A549 (cell line): Measurements from ENCODE around the gene PAK1. TPM values are rescaled to one million over a fixed set of nuclear protein-coding genes. Genes with fewer than 3 reads are reported as not detected.

Experiments
- ATAC-seq, 2 experiments: fragments of 200-7000 bp in 1 of 2; fragments of >200 bp in 1 of 2; cut with Nextera tagmentation in 1 of 2; cut with Tn5 transposase in 1 of 2; 3 replicates each; pipeline versions ENCODE4 v1.8.0 to v1.9.1; 2018 to 2020; ENCODE audit warnings: mild to moderate bottlenecking in 1 of 2, moderate library complexity in 1 of 2
- CTCF ChIA-PET: fragments of 300-600 bp; sonication (Branson Sonifier 250); formaldehyde crosslinking; extraction: SDS; loops from one replicate; lab custom pipeline; 2021; ENCODE audit warnings: antibody characterized with exemption, inconsistent platforms; lab: Yijun Ruan, JAX
- POLR2A ChIA-PET: fragments of 350-600 bp; formaldehyde crosslinking; extraction: SDS; loops from one replicate; lab custom pipeline; 2021; ENCODE audit warnings: antibody characterized with exemption, inconsistent platforms; lab: Yijun Ruan, JAX
- DNase-seq, 2 experiments: peaks; one replicate each; pipeline versions ENCODE4 v3.0.0 to v3.0.0-alpha.2; 2011 to 2016; ENCODE audit warnings: low read depth in 1 of 2, low spot score in 1 of 2
- FAIRE-seq: peaks from 2 replicates; lab custom pipeline; 2011; peaks lifted over from hg19 to GRCh38; lab: Jason Lieb, UNC
- H3K27ac ChIP-seq, 2 experiments: fragments of >200 bp; sonication (Bioruptor Twin); formaldehyde crosslinking; 3 replicates each; pipeline ENCODE4 v1.5.1; 2016 to 2017
- H3K4me1 ChIP-seq: fragments of >200 bp; sonication (Bioruptor Twin); formaldehyde crosslinking; 3 replicates; pipeline ENCODE4 v1.6.1; 2016
- H3K4me2 ChIP-seq: fragments of >200 bp; sonication (Bioruptor Twin); formaldehyde crosslinking; 3 replicates; pipeline ENCODE4 v1.6.1; 2016
- H3K4me3 ChIP-seq: fragments of >200 bp; sonication (Bioruptor Twin); formaldehyde crosslinking; 3 replicates; pipeline ENCODE4 v1.5.1; 2016
- H3K9me3 ChIP-seq: fragments of >200 bp; sonication (Bioruptor Twin); formaldehyde crosslinking; 3 replicates; pipeline ENCODE4 v1.6.1; 2016
- BHLHE40 ChIP-seq: IDR thresholded peaks from 2 replicates; pipeline ENCODE4 v1.6.1; 2012; ENCODE audit warnings: low read depth, low read length, inconsistent platforms
- CBX8 ChIP-seq: fragments of 200-600 bp; sonication (generic); IDR thresholded peaks from 2 replicates; pipeline ENCODE4 v1.6.1; 2016
- CHD2 ChIP-seq: fragments of 150-350 bp; IDR thresholded peaks from 2 replicates; pipeline ENCODE4 v1.6.1; 2014; ENCODE audit warnings: low read length; ENCODE audit not compliant: partially characterized antibody
- EHMT2 ChIP-seq: fragments of 200-600 bp; sonication (generic); IDR thresholded peaks from 2 replicates; pipeline ENCODE4 v1.6.1; 2016; ENCODE audit warnings: antibody characterized with exemption, low read depth, mild to moderate bottlenecking, moderate library complexity
- EP300 ChIP-seq, 2 experiments: fragments of >200 bp; sonication (Bioruptor Twin); formaldehyde crosslinking; IDR thresholded peaks; 2 replicates in 1 of 2; 3 replicates in 1 of 2; pipeline ENCODE4 v1.6.1; 2016 to 2017
- FOSL2 ChIP-seq, 2 experiments: fragments of 450-650 bp in 1 of 2; fragments of >200 bp in 1 of 2; sonication (Bioruptor Twin) in 1 of 2; formaldehyde crosslinking; IDR thresholded peaks; 2 replicates each; pipeline versions ENCODE4 v1.5.0 to v1.6.1; 2016 to 2020; ENCODE audit warnings: mild to moderate bottlenecking in 1 of 2, moderate library complexity in 1 of 2
- GATA3 ChIP-seq: IDR thresholded peaks from 2 replicates; pipeline ENCODE4 v1.6.1; 2012; ENCODE audit warnings: borderline replicate concordance
- HDAC2 ChIP-seq: fragments of 200-600 bp; sonication (generic); IDR thresholded peaks from 2 replicates; pipeline ENCODE4 v1.6.1; 2016
- HOXB13 ChIP-seq: fragments of 250-450 bp; sonication (Bioruptor Pico); IDR thresholded peaks from 2 replicates; pipeline ENCODE4 v1.5.0; 2020; ENCODE audit warnings: low read depth, mild to moderate bottlenecking, moderate library complexity
- HOXB5 ChIP-seq: fragments of 250-450 bp; sonication (Bioruptor Pico); IDR thresholded peaks from 2 replicates; pipeline ENCODE4 v1.5.0; 2020; ENCODE audit warnings: mild to moderate bottlenecking, moderate library complexity
- JUNB ChIP-seq: fragments of >200 bp; sonication (Bioruptor Twin); formaldehyde crosslinking; IDR thresholded peaks from 2 replicates; pipeline ENCODE4 v1.6.1; 2016
- KDM1A ChIP-seq: fragments of 200-600 bp; sonication (generic); IDR thresholded peaks from 2 replicates; pipeline ENCODE4 v1.6.1; 2016; ENCODE audit warnings: low read depth, mild to moderate bottlenecking
- KDM5A ChIP-seq: fragments of 200-600 bp; sonication (generic); IDR thresholded peaks from 2 replicates; pipeline ENCODE4 v1.6.1; 2016; ENCODE audit warnings: antibody characterized with exemption, mild to moderate bottlenecking
- NFE2L2 ChIP-seq: fragments of 150-350 bp; conservative IDR thresholded peaks from 2 replicates; pipeline ENCODE4 v1.6.1; 2014; ENCODE audit warnings: low read length
- NPAS2 ChIP-seq: fragments of 250-450 bp; sonication (Bioruptor Pico); IDR thresholded peaks from 2 replicates; pipeline ENCODE4 v1.8.0; 2022; ENCODE audit warnings: mild to moderate bottlenecking, moderate library complexity, borderline replicate concordance
- PHF8 ChIP-seq: fragments of 200-600 bp; sonication (generic); IDR thresholded peaks from 2 replicates; pipeline ENCODE4 v1.6.1; 2016; ENCODE audit warnings: low read depth, mild to moderate bottlenecking, antibody characterized with exemption, moderate library complexity, borderline replicate concordance
- POLR2A ChIP-seq: IDR thresholded peaks from 2 replicates; pipeline ENCODE4 v1.6.1; 2012; ENCODE audit warnings: mild to moderate bottlenecking, low read length
- RFX5 ChIP-seq: fragments of 450-650 bp; IDR thresholded peaks from 2 replicates; pipeline ENCODE4 v1.7.1; 2014; ENCODE audit warnings: antibody characterized with exemption, mild to moderate bottlenecking, moderate library complexity
- RNF2 ChIP-seq: fragments of 200-600 bp; sonication (generic); IDR thresholded peaks from 2 replicates; pipeline ENCODE4 v1.6.1; 2016; ENCODE audit warnings: low read depth, mild to moderate bottlenecking, antibody characterized with exemption, moderate library complexity, borderline replicate concordance
- ZNF302 ChIP-seq: fragments of 250-450 bp; sonication (Bioruptor Pico); IDR thresholded peaks from 2 replicates; pipeline ENCODE4 v1.9.0; 2021; ENCODE audit warnings: inconsistent platforms, mild to moderate bottlenecking, moderate library complexity
- WGBS: methylation state at CpG from one replicate; pipeline ENCODE4 v1.1.6; 2017; ENCODE audit errors: missing lambda C conversion rate; 5-methylcytosine and 5-hydroxymethylcytosine counted together
- polyA plus RNA-seq, 4 experiments: library from polyadenylated mRNA; depleted of rRNA in 3 of 4; stranded (reverse); fragments of >200 nt; fragmentation: RNase III in 1 of 4; extraction: RNeasy Plus Mini Kit Qiagen cat#74134 plus additional on column Dnase treatment in 1 of 4; gene quantifications; 2 replicates in 3 of 4; 3 replicates in 1 of 4; pipeline ENCODE4 v1.2.3, GENCODE V29; 2011 to 2017
- TF ChIP-seq, protein P1 (sequence below): IDR thresholded peaks from 2 replicates; pipeline ENCODE4 v1.6.1; 2012
- TF ChIP-seq, protein P2 (sequence below): fragments of >200 bp; sonication (Bioruptor Twin); formaldehyde crosslinking; IDR thresholded peaks from 2 replicates; pipeline ENCODE4 v1.6.1; 2016
- TF ChIP-seq, protein P3 (sequence below): fragments of >200 bp; sonication (Bioruptor Twin); formaldehyde crosslinking; IDR thresholded peaks from 3 replicates; pipeline ENCODE4 v1.5.1; 2016
- TF ChIP-seq, protein P4 (sequence below): fragments of >200 bp; sonication (Bioruptor Twin); formaldehyde crosslinking; IDR thresholded peaks from 3 replicates; pipeline ENCODE4 v1.6.1; 2016
- TF ChIP-seq, protein P5 (sequence below): fragments of 200-600 bp; sonication (generic); IDR thresholded peaks from 2 replicates; pipeline ENCODE4 v1.6.1; 2016; ENCODE audit warnings: antibody characterized with exemption, mild to moderate bottlenecking, moderate library complexity

The PAK1 gene
- polyA plus RNA-seq, 2 of the 4 experiments (the other 2 are of a cell fraction): 20.6 to 60.7 TPM

DNA sequence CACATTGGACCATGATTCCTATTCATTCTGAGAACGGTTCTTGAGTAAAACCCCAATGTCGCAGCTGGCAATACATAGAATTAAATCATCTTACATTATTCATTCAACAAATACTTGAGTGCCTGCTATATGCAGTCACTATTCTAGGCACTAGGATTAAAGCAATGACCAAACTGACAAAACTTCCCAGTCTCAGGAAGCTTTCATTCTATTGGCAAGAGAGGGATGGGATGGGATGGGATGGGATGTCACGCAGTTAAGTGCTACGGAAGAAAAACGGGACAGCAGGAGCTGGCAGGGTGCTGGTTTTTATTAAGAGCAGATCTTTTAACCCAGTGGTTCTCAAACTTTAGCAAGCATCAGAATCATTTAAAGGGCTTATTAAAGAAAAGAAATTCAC is 2.9 kb downstream of the PAK1 start:
- DNase-seq (no peak), ATAC-seq (no peak), FAIRE-seq (no peak)
- Histone ChIP-seq H3K4me3 (no peak overlapping the region), H3K4me2 (no peak overlapping the region), H3K4me1 (peaks cover 9% of the 10 kb centered on the region; the same call in 2 of the 3 replicates), H3K27ac (no peak overlapping the region)
- ChIA-PET POLR2A (no interaction called here), CTCF (interaction anchor here (0.6 to 2.8 kb wide), 10 partner anchors 10 to 361 kb away, joined by 3 to 17 read pairs (median 3); no protein-coding TSS in a partner anchor)
- TF ChIP-seq, protein P1, sequence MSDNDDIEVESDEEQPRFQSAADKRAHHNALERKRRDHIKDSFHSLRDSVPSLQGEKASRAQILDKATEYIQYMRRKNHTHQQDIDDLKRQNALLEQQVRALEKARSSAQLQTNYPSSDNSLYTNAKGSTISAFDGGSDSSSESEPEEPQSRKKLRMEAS: no peak
- TF ChIP-seq CHD2: no peak
- TF ChIP-seq KDM5A: no peak
- no peak for TF ChIP-seq BHLHE40
- TF ChIP-seq, protein P2, sequence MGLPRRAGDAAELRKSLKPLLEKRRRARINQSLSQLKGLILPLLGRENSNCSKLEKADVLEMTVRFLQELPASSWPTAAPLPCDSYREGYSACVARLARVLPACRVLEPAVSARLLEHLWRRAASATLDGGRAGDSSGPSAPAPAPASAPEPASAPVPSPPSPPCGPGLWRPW: no peak
- TF ChIP-seq EHMT2: no peak
- TF ChIP-seq RFX5: no peak
- no peak for TF ChIP-seq HDAC2
- TF ChIP-seq JUNB: no peak
- TF ChIP-seq, all 56 proteins: peak for 0
- 80% methylated on average over 5 of the region's 5 CpGs for WGBS
- no peaks in the 10 kb centered on the region for H3K9me3 ChIP-seq

DNA sequence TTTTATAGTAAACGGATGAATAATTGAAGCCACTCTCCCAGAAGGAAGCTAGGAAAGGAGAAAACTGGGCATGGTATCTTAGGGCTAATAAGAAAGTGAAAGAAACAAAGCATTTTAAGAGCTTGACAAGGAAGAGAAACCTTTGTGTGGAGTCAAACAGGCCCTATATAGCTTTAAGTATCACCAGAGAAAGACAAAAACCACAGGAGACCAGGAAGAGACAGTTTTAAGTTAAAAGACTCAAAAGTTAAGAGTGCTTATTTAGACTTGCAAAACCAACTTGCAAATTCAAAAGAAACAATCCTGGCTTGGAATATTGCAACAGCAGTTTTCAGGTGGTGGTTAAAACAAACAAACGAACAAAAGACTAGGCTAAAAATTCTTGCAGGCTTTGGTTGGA is 3.4 kb downstream of the PAK1 start:
- no peaks in the 10 kb centered on the region for H3K9me3 ChIP-seq
- 88% methylated on average over 2 of the region's 2 CpGs for WGBS
- no peak for DNase-seq
- no peak for ATAC-seq
- ChIA-PET POLR2A (no interaction called here), CTCF (interaction anchor here (0.6 to 2.8 kb wide), 7 partner anchors 9 to 361 kb away, joined by 3 to 17 read pairs (median 3); no protein-coding TSS in a partner anchor)
- H3K27ac ChIP-seq: no peak overlapping the region
- H3K4me3 ChIP-seq: no peak overlapping the region
- no peak overlapping the region for H3K4me2 ChIP-seq
- peaks cover 9% of the 10 kb centered on the region; the same call in 2 of the 3 replicates for H3K4me1 ChIP-seq
- no peak for FAIRE-seq
- TF ChIP-seq RNF2: no peak
- TF ChIP-seq FOSL2 (IDR thresholded peaks at IDR 0.05): no peak
- no peak for TF ChIP-seq FOSL2 (CRISPR knock-in tag; IDR thresholded peaks at IDR 0.05)
- no peak for TF ChIP-seq HOXB13 (CRISPR knock-in tag)
- TF ChIP-seq, protein P3, sequence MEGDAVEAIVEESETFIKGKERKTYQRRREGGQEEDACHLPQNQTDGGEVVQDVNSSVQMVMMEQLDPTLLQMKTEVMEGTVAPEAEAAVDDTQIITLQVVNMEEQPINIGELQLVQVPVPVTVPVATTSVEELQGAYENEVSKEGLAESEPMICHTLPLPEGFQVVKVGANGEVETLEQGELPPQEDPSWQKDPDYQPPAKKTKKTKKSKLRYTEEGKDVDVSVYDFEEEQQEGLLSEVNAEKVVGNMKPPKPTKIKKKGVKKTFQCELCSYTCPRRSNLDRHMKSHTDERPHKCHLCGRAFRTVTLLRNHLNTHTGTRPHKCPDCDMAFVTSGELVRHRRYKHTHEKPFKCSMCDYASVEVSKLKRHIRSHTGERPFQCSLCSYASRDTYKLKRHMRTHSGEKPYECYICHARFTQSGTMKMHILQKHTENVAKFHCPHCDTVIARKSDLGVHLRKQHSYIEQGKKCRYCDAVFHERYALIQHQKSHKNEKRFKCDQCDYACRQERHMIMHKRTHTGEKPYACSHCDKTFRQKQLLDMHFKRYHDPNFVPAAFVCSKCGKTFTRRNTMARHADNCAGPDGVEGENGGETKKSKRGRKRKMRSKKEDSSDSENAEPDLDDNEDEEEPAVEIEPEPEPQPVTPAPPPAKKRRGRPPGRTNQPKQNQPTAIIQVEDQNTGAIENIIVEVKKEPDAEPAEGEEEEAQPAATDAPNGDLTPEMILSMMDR: no peak
- no peak for TF ChIP-seq RFX5
- TF ChIP-seq NFE2L2: no peak
- no peak for TF ChIP-seq GATA3
- TF ChIP-seq PHF8: no peak
- no peak for TF ChIP-seq HOXB5 (CRISPR knock-in tag)
- no peak for TF ChIP-seq NPAS2 (CRISPR knock-in tag)
- TF ChIP-seq, protein P4, sequence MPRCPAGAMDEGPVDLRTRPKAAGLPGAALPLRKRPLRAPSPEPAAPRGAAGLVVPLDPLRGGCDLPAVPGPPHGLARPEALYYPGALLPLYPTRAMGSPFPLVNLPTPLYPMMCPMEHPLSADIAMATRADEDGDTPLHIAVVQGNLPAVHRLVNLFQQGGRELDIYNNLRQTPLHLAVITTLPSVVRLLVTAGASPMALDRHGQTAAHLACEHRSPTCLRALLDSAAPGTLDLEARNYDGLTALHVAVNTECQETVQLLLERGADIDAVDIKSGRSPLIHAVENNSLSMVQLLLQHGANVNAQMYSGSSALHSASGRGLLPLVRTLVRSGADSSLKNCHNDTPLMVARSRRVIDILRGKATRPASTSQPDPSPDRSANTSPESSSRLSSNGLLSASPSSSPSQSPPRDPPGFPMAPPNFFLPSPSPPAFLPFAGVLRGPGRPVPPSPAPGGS: no peak
- no peak for TF ChIP-seq CBX8
- TF ChIP-seq CHD2: no peak
- TF ChIP-seq ZNF302 (CRISPR knock-in tag): no peak

DNA sequence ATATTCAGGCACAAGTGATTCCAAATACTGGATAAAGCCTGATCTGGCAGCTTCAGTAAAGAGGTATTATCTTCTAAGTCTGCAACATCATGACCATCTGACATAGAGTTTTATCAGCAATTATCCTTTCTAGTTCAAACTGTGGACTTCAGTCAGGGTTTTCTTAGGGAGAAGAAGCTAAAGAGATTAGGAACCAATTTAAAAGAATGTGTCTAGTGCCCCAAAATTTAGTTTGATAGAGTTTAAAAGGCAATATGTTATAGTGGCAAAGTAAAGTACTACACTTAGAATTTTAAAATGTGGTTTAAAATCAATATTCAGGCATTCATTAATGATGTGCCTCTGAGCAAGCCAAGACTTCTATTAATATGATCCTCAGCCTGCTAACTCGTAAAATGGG is 5.4 kb downstream of the PAK1 start:
- no peak for DNase-seq
- Histone ChIP-seq H3K4me2 (no peak overlapping the region), H3K4me1 (peaks cover 9% of the 10 kb centered on the region; the same call in 2 of the 3 replicates), H3K9me3 (no peaks in the 10 kb centered on the region), H3K27ac (no peak overlapping the region), H3K4me3 (no peak overlapping the region)
- ChIA-PET POLR2A (interaction anchor here (0.6 kb wide), 1 partner anchor 166 kb away, joined by 3 read pairs; no protein-coding TSS in a partner anchor), CTCF (interaction anchor here (1.4 kb wide), 1 partner anchor 23 kb away, joined by 5 read pairs; no protein-coding TSS in a partner anchor)
- TF ChIP-seq KDM5A (no peak), EP300 (IDR thresholded peaks at IDR 0.05) (no peak), RNF2 (no peak), POLR2A (no peak), KDM1A (no peak)
- TF ChIP-seq, protein P4: no peak
- TF ChIP-seq, protein P5, sequence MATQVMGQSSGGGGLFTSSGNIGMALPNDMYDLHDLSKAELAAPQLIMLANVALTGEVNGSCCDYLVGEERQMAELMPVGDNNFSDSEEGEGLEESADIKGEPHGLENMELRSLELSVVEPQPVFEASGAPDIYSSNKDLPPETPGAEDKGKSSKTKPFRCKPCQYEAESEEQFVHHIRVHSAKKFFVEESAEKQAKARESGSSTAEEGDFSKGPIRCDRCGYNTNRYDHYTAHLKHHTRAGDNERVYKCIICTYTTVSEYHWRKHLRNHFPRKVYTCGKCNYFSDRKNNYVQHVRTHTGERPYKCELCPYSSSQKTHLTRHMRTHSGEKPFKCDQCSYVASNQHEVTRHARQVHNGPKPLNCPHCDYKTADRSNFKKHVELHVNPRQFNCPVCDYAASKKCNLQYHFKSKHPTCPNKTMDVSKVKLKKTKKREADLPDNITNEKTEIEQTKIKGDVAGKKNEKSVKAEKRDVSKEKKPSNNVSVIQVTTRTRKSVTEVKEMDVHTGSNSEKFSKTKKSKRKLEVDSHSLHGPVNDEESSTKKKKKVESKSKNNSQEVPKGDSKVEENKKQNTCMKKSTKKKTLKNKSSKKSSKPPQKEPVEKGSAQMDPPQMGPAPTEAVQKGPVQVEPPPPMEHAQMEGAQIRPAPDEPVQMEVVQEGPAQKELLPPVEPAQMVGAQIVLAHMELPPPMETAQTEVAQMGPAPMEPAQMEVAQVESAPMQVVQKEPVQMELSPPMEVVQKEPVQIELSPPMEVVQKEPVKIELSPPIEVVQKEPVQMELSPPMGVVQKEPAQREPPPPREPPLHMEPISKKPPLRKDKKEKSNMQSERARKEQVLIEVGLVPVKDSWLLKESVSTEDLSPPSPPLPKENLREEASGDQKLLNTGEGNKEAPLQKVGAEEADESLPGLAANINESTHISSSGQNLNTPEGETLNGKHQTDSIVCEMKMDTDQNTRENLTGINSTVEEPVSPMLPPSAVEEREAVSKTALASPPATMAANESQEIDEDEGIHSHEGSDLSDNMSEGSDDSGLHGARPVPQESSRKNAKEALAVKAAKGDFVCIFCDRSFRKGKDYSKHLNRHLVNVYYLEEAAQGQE: no peak
- TF ChIP-seq, protein P1: no peak
- ATAC-seq: no peak
- 56% methylated on average over 1 of the region's 1 CpG for WGBS
- FAIRE-seq: no peak
